ENCODE measurements around the gene RNU1-4.
"Not testable (repeated sequence)": the region's sequence is repeated elsewhere in the genome, so short reads cannot be mapped to it uniquely, and the experiment has no call there.

Gene RNU1-4

DNA sequence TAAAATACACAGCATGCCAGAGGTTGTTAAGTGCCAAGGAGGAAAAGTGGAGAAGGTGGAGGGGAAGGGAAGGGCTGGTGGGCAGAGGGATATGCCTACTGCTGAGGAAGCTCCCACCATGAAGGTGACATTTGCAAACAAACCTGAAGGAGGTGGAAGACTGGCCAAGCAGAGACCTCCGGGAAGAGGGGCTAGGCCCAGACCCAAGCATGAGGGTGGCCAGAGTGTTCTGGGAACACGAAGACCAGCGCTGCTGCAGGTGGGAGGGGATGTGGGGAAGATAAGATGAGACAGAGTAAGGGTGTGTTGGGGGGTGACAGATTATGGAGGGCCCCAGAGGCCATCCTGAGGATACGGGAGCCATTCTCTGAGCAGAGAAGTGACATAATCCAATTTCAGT lies 37.5 kb downstream of the RNU1-4 start:
- intact Hi-C loops (cut with DNase I; ENCODE audit: low total_unique reads); H3K36me3 ChIP-seq; H3K9me3 ChIP-seq; H3K27ac ChIP-seq; H3K4me3 ChIP-seq; H3K4me1 ChIP-seq; DNase-seq: not testable (repeated sequence)
- peaks cover 0 to 25% of the 10 kb centered on the region in 2 donors for H3K27me3 ChIP-seq

DNA sequence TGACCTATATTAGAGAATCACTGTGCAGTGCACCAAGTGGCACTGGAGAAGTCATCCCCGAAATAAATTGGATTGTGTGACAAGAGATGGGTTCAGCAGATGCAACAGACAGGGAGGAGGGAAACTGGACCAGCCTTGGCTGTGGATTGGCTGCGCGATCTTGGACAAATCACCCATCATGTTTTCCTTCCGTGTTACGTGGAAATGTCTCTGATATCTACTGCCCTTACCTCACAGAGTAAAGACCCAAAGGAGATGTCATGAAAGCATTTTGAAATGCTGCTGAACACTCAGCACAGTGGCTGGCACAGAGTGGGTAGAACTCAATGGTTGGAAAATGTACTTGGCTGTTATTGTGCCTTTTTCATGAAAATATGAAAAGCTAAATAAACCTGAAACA lies 39.2 kb downstream of the RNU1-4 start:
- DNase-seq: not testable (repeated sequence)

GRCh38 chr1:16781033-16781432 lies 40.7 kb downstream of the RNU1-4 start:
- H3K9me3 ChIP-seq; DNase-seq; H3K27ac ChIP-seq; H3K4me3 ChIP-seq; H3K36me3 ChIP-seq; intact Hi-C loops (cut with DNase I; ENCODE audit: low total_unique reads); H3K4me1 ChIP-seq: not testable (repeated sequence)
- peaks cover 0 to 21% of the 10 kb centered on the region in 2 donors for H3K27me3 ChIP-seq

More for the DNA sequence above, 39.2 kb downstream of the RNU1-4 start:
- intact Hi-C loops (cut with DNase I; ENCODE audit: low total_unique reads); H3K9me3 ChIP-seq; H3K36me3 ChIP-seq; H3K4me3 ChIP-seq; H3K4me1 ChIP-seq; H3K27ac ChIP-seq: not testable (repeated sequence)
- peaks cover 0 to 25% of the 10 kb centered on the region in 2 donors for H3K27me3 ChIP-seq

DNA sequence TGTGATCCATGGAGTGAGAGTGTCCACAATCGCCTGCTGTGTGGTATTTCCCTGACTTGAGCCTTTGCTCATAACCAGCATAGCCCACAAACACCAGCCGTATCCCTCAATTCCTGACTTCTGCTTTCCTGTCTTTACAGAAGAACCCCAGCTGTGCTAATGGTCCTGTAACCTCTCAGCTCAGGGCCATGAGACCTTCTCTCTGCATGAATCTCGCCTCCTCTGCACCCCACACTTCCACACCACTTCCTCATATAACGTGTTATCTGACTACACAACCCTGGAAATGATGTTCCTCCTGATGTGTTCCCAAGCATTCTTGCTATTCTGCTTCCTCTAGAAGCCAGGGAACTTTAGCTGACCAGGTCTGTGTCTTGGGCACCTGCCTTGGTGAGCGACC lies 41.3 kb downstream of the RNU1-4 start:
- H3K27ac ChIP-seq; intact Hi-C loops (cut with DNase I; ENCODE audit: low total_unique reads); H3K4me1 ChIP-seq; H3K4me3 ChIP-seq; H3K9me3 ChIP-seq; H3K36me3 ChIP-seq; DNase-seq: not testable (repeated sequence)
- peaks cover 0 to 22% of the 10 kb centered on the region in 2 donors for H3K27me3 ChIP-seq

GRCh38 chr1:16784955-16785354 lies 44.6 kb downstream of the RNU1-4 start:
- DNase-seq; H3K27ac ChIP-seq; H3K27me3 ChIP-seq; intact Hi-C loops (cut with DNase I; ENCODE audit: low total_unique reads); H3K36me3 ChIP-seq; H3K4me3 ChIP-seq; H3K9me3 ChIP-seq; H3K4me1 ChIP-seq: not testable (repeated sequence)

- DNase-seq; H3K9me3 ChIP-seq; H3K36me3 ChIP-seq; H3K4me1 ChIP-seq; H3K4me3 ChIP-seq; H3K27me3 ChIP-seq; intact Hi-C loops (cut with DNase I; ENCODE audit: low total_unique reads); H3K27ac ChIP-seq: not testable (repeated sequence)
These were observed 46.0 kb downstream of the RNU1-4 start for GRCh38 chr1:16786362-16786761.

GRCh38 chr1:16787175-16787574 lies 46.9 kb downstream of the RNU1-4 start:
- intact Hi-C loops (cut with DNase I; ENCODE audit: low total_unique reads); H3K27me3 ChIP-seq; DNase-seq; H3K4me1 ChIP-seq; H3K27ac ChIP-seq; H3K9me3 ChIP-seq; H3K4me3 ChIP-seq; H3K36me3 ChIP-seq: not testable (repeated sequence)

GRCh38 chr1:16787711-16788110 lies 47.4 kb downstream of the RNU1-4 start:
- DNase-seq; H3K36me3 ChIP-seq; H3K27me3 ChIP-seq; H3K4me3 ChIP-seq; intact Hi-C loops (cut with DNase I; ENCODE audit: low total_unique reads); H3K4me1 ChIP-seq; H3K9me3 ChIP-seq; H3K27ac ChIP-seq: not testable (repeated sequence)
